IMR-90 (cell line): Measurements from ENCODE around the gene NME1. TPM values are rescaled to one million over a fixed set of nuclear protein-coding genes. Genes with fewer than 3 reads are reported as not detected.

Experiments
- ATAC-seq: fragments of 200-7000 bp; cut with Tn5 transposase; 2 replicates; pipeline ENCODE4 v1.9.1; 2020; ENCODE audit warnings: low read depth, mild to moderate bottlenecking, moderate library complexity
- BruUV-seq: library from RNA; stranded (reverse); fragments of 400-500 nt; replicated peaks from 2 replicates; lab custom pipeline; 2021; lab: Mats Ljungman, UMichigan
- CTCF ChIA-PET: fragments of 300-600 bp; formaldehyde crosslinking; extraction: SDS; loops from one replicate; lab custom pipeline; 2021; ENCODE audit warnings: antibody characterized with exemption; lab: Yijun Ruan, JAX
- POLR2A ChIA-PET: fragments of 300-600 bp; sonication (Branson Sonifier 250); formaldehyde crosslinking; loops from one replicate; lab custom pipeline; 2022; ENCODE audit warnings: antibody characterized with exemption; ENCODE audit not compliant: unreplicated experiment; lab: Charles Lee
- DNase-seq: peaks from one replicate; pipeline ENCODE4 v3.0.0; 2013
- H2AFZ ChIP-seq: replicated peaks from 2 replicates; pipeline ENCODE3; 2013; ENCODE audit warnings: low read length, mild to moderate bottlenecking; ENCODE audit not compliant: poor library complexity
- H2AK5ac ChIP-seq: 2 replicates; pipeline ENCODE4 v1.6.1; 2013; ENCODE audit warnings: low read depth, low read length, inconsistent platforms
- H2AK9ac ChIP-seq: replicated peaks from 2 replicates; pipeline ENCODE3; 2013; ENCODE audit warnings: mild to moderate bottlenecking, low read depth, low read length, moderate library complexity; ENCODE audit not compliant: poor library complexity
- H2BK120ac ChIP-seq: 2 replicates; pipeline ENCODE4 v1.6.1; 2013; ENCODE audit warnings: low read depth, low read length, inconsistent platforms
- H2BK15ac ChIP-seq: 3 replicates; pipeline ENCODE4 v1.6.1; 2013; ENCODE audit warnings: low read depth, low read length, inconsistent platforms
- H2BK20ac ChIP-seq: 2 replicates; pipeline ENCODE4 v1.6.1; 2013; ENCODE audit warnings: low read depth, mild to moderate bottlenecking, inconsistent platforms, low read length, moderate library complexity
- H2BK5ac ChIP-seq: 2 replicates; pipeline ENCODE4 v1.6.1; 2013; ENCODE audit warnings: mild to moderate bottlenecking, low read depth, low read length, inconsistent platforms; ENCODE audit not compliant: poor library complexity, severe bottlenecking
- H3K14ac ChIP-seq: replicated peaks from 2 replicates; pipeline ENCODE4 v1.6.1; 2013; ENCODE audit warnings: low read depth, low read length, inconsistent platforms
- H3K18ac ChIP-seq: 2 replicates; pipeline ENCODE4 v1.6.1; 2013; ENCODE audit warnings: low read depth, low read length, control low read depth
- H3K23ac ChIP-seq: 2 replicates; pipeline ENCODE4 v1.6.1; 2013; ENCODE audit warnings: low read depth, low read length, inconsistent platforms
- H3K27ac ChIP-seq: 2 replicates; pipeline ENCODE4 v1.5.1; 2013; ENCODE audit warnings: mild to moderate bottlenecking, control low read depth, low read length; ENCODE audit not compliant: insufficient read depth
- H3K27me3 ChIP-seq: 2 replicates; pipeline ENCODE4 v1.6.1; 2013; ENCODE audit warnings: low read length; ENCODE audit not compliant: control insufficient read depth, insufficient read depth
- H3K36me3 ChIP-seq: 2 replicates; pipeline ENCODE4 v1.6.1; 2013; ENCODE audit warnings: low read length, mixed read lengths; ENCODE audit not compliant: control insufficient read depth, insufficient read depth
- H3K4ac ChIP-seq: 2 replicates; pipeline ENCODE4 v1.6.1; 2013; ENCODE audit warnings: low read depth, low read length, inconsistent platforms
- H3K4me1 ChIP-seq: 2 replicates; pipeline ENCODE4 v1.6.1; 2013; ENCODE audit warnings: low read length, mixed read lengths; ENCODE audit not compliant: control insufficient read depth, insufficient read depth
- H3K4me2 ChIP-seq: 2 replicates; pipeline ENCODE4 v1.6.1; 2013; ENCODE audit warnings: low read depth, mild to moderate bottlenecking, control low read depth, low read length, moderate library complexity
- H3K4me3 ChIP-seq: 2 replicates; pipeline ENCODE4 v1.5.1; 2013; ENCODE audit warnings: low read depth, mild to moderate bottlenecking, control low read depth, low read length, moderate library complexity; ENCODE audit not compliant: insufficient read depth
- H3K56ac ChIP-seq: 2 replicates; pipeline ENCODE4 v1.6.1; 2013; ENCODE audit warnings: low read length, inconsistent platforms; ENCODE audit not compliant: insufficient read depth; ENCODE audit errors: extremely low read depth
- H3K79me1 ChIP-seq, 2 experiments: 2 replicates each; pipeline ENCODE4 v1.6.1; 2013; ENCODE audit warnings: low read length in 2 of 2, inconsistent platforms in 1 of 2, low read depth in 1 of 2
- H3K9ac ChIP-seq: 2 replicates; pipeline ENCODE4 v1.6.1; 2013; ENCODE audit warnings: low read depth, low read length, control low read depth
- H3K9me1 ChIP-seq: 2 replicates; pipeline ENCODE4 v1.6.1; 2013; ENCODE audit warnings: low read length, inconsistent platforms; ENCODE audit not compliant: insufficient read depth
- H3K9me3 ChIP-seq: 2 replicates; pipeline ENCODE4 v1.6.1; 2013; ENCODE audit warnings: low read length; ENCODE audit not compliant: control insufficient read depth, insufficient read depth
- H4K20me1 ChIP-seq: 2 replicates; pipeline ENCODE4 v1.6.1; 2013; ENCODE audit warnings: low read length, inconsistent platforms; ENCODE audit not compliant: insufficient read depth
- H4K5ac ChIP-seq: 2 replicates; pipeline ENCODE4 v1.6.1; 2013; ENCODE audit warnings: mild to moderate bottlenecking, low read depth, low read length, control low read depth
- H4K8ac ChIP-seq, 2 experiments: 2 replicates each; pipeline ENCODE4 v1.6.1; 2013; ENCODE audit warnings: low read depth in 2 of 2, low read length in 2 of 2, control low read depth in 1 of 2, inconsistent platforms in 1 of 2
- H4K91ac ChIP-seq: 2 replicates; pipeline ENCODE4 v1.6.1; 2013; ENCODE audit warnings: low read depth, low read length, inconsistent platforms; ENCODE audit not compliant: insufficient read depth
- BHLHE40 ChIP-seq: fragments of 150-350 bp; IDR thresholded peaks from 2 replicates; pipeline ENCODE4 v1.6.1; 2016; ENCODE audit warnings: mild to moderate bottlenecking, low read depth, low read length
- CEBPB ChIP-seq: IDR thresholded peaks from 2 replicates; pipeline ENCODE4 v1.6.1; 2012; ENCODE audit warnings: low read depth, low read length, improper control_type of control experiment
- CHD1 ChIP-seq: IDR thresholded peaks from 2 replicates; pipeline ENCODE4 v1.6.1; 2012; ENCODE audit warnings: low read depth, low read length, improper control_type of control experiment
- FOS ChIP-seq: fragments of 150-350 bp; IDR thresholded peaks from 2 replicates; pipeline ENCODE4 v1.6.1; 2016; ENCODE audit warnings: low read depth, low read length
- MAFK ChIP-seq: IDR thresholded peaks from 2 replicates; pipeline ENCODE4 v1.6.1; 2012; ENCODE audit warnings: low read depth, low read length, improper control_type of control experiment
- MAZ ChIP-seq: IDR thresholded peaks from 2 replicates; pipeline ENCODE4 v1.6.1; 2012; ENCODE audit warnings: low read depth, mild to moderate bottlenecking, low read length, improper control_type of control experiment, moderate library complexity, borderline replicate concordance
- NFE2L2 ChIP-seq: fragments of 150-350 bp; IDR thresholded peaks from 2 replicates; pipeline ENCODE4 v1.6.1; 2016; ENCODE audit warnings: low read depth, mild to moderate bottlenecking, low read length
- POLR2A ChIP-seq: IDR thresholded peaks from 2 replicates; pipeline ENCODE4 v1.6.1; 2012; ENCODE audit warnings: mild to moderate bottlenecking, low read depth, low read length
- RCOR1 ChIP-seq: IDR thresholded peaks from 2 replicates; pipeline ENCODE4 v1.6.1; 2012; ENCODE audit warnings: mild to moderate bottlenecking, low read length, improper control_type of control experiment; ENCODE audit not compliant: insufficient replicate concordance
- RFX5 ChIP-seq: IDR thresholded peaks from 2 replicates; pipeline ENCODE4 v1.8.0; 2012; ENCODE audit warnings: low read depth, mild to moderate bottlenecking, low read length, moderate library complexity
- SMC3 ChIP-seq: fragments of 150-350 bp; IDR thresholded peaks from 2 replicates; pipeline ENCODE4 v1.6.1; 2016; ENCODE audit warnings: low read depth, mild to moderate bottlenecking, antibody characterized with exemption, low read length, moderate library complexity
- USF2 ChIP-seq: fragments of 150-350 bp; IDR thresholded peaks from 2 replicates; pipeline ENCODE4 v1.6.1; 2017; ENCODE audit warnings: mild to moderate bottlenecking, antibody characterized with exemption, low read length, low read depth
- WGBS, 2 experiments: methylation state at CpG; one replicate each; pipeline versions ENCODE4 v1.1.5 to v1.1.7; 2013; ENCODE audit warnings: missing lambda C conversion rate in 2 of 2; ENCODE audit not compliant: insufficient read length in 1 of 2; ENCODE audit errors: extremely low coverage in 2 of 2; 5-methylcytosine and 5-hydroxymethylcytosine counted together
- dilution Hi-C: fragments of 300-500 bp; cut with HindIII; formaldehyde crosslinking; loops from one replicate; pipeline ENCODE4 v1.14.3; 2018; ENCODE audit warnings: low sequenced_read_pairs; ENCODE audit not compliant: unreplicated experiment
- in situ Hi-C: fragments of 300-500 bp; cut with MboI; formaldehyde crosslinking; loops from 3 replicates; pipeline ENCODE4 v1.14.3; 2019; ENCODE audit warnings: low sequenced_read_pairs, inconsistent platforms, mixed read lengths
- intact Hi-C: fragments of 100-400 bp; cut with micrococcal nuclease; formaldehyde crosslinking; loops from 2 replicates; pipeline ENCODE4 v1.10.0; 2022
- polyA plus RNA-seq, 3 experiments: library from polyadenylated mRNA; depleted of rRNA; stranded (reverse); fragments of >200 nt; gene quantifications; 2 replicates each; pipeline ENCODE4 v1.2.3, GENCODE V29; 2012; ENCODE audit warnings: low replicate concordance in 1 of 3
- total RNA-seq: library from RNA; depleted of rRNA; stranded (reverse); fragments of >200 nt; gene quantifications from 2 replicates; pipeline ENCODE4 v1.2.3, GENCODE V29; 2012
- TF ChIP-seq, protein P1 (sequence below): fragments of 150-350 bp; IDR thresholded peaks from 2 replicates; pipeline ENCODE4 v1.6.1; 2016; ENCODE audit warnings: low read depth, mild to moderate bottlenecking, low read length, moderate library complexity, borderline replicate concordance
- TF ChIP-seq, protein P2 (sequence below): conservative IDR thresholded peaks from 2 replicates; pipeline ENCODE4 v1.5.1; 2012; ENCODE audit warnings: mild to moderate bottlenecking, low read depth, low read length, improper control_type of control experiment

NME1 gene
- total and polyA plus RNA-seq, 2 of the 4 experiments (the other 2 are of a cell fraction), result 311 to 312 TPM

GRCh38 chr17:51133365-51133764 is 20.0 kb upstream of the NME1 start:
- H3K9me1 ChIP-seq, result no peaks in the 10 kb centered on the region
- no peaks in the 10 kb centered on the region for H3K9me3 ChIP-seq
- no peak overlapping the region for H2BK5ac ChIP-seq
- H3K9ac ChIP-seq, result no peak overlapping the region
- H4K20me1 ChIP-seq, result no peaks in the 10 kb centered on the region
- 0 out of 2 replicates have a peak overlapping the region, but pooled peaks have one; percentile 23 for H3K14ac ChIP-seq
- H3K4ac ChIP-seq, result no peak overlapping the region
- no peak overlapping the region for H4K8ac ChIP-seq
- ChIA-PET POLR2A (no interaction called here), CTCF (no interaction called here)
- WGBS, 2 experiments, result no CpG with 5 or more reads among the region's 2 CpGs
- ATAC-seq (no peak), DNase-seq (no peak)
- no peak overlapping the region for H2AK5ac ChIP-seq
- intact Hi-C loops (no loop called here), dilution Hi-C loops (no loop called here), in situ Hi-C loops (no loop called here)
- no peak overlapping the region for H2BK15ac ChIP-seq
- no peaks in the 10 kb centered on the region for H3K36me3 ChIP-seq
- H4K91ac ChIP-seq, result no peak overlapping the region
- no peak overlapping the region for H3K4me2 ChIP-seq
- no peaks in the 10 kb centered on the region for H3K4me1 ChIP-seq
- no peak overlapping the region for H2BK20ac ChIP-seq
- no peak overlapping the region for H2BK120ac ChIP-seq
- H2AFZ ChIP-seq, result no peak overlapping the region
- TF ChIP-seq POLR2A, result no peak
- no peak for TF ChIP-seq BHLHE40
- no peak for TF ChIP-seq SMC3
- no peak for TF ChIP-seq FOS
- TF ChIP-seq RFX5, result no peak
- TF ChIP-seq, protein P1, sequence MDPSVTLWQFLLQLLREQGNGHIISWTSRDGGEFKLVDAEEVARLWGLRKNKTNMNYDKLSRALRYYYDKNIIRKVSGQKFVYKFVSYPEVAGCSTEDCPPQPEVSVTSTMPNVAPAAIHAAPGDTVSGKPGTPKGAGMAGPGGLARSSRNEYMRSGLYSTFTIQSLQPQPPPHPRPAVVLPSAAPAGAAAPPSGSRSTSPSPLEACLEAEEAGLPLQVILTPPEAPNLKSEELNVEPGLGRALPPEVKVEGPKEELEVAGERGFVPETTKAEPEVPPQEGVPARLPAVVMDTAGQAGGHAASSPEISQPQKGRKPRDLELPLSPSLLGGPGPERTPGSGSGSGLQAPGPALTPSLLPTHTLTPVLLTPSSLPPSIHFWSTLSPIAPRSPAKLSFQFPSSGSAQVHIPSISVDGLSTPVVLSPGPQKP, result no peak
- no peak for TF ChIP-seq CEBPB
- TF ChIP-seq RCOR1, result no peak
- TF ChIP-seq MAZ, result no peak
- TF ChIP-seq NFE2L2, result no peak
- no peak for TF ChIP-seq USF2
- TF ChIP-seq MAFK, result no peak
- TF ChIP-seq, protein P2, sequence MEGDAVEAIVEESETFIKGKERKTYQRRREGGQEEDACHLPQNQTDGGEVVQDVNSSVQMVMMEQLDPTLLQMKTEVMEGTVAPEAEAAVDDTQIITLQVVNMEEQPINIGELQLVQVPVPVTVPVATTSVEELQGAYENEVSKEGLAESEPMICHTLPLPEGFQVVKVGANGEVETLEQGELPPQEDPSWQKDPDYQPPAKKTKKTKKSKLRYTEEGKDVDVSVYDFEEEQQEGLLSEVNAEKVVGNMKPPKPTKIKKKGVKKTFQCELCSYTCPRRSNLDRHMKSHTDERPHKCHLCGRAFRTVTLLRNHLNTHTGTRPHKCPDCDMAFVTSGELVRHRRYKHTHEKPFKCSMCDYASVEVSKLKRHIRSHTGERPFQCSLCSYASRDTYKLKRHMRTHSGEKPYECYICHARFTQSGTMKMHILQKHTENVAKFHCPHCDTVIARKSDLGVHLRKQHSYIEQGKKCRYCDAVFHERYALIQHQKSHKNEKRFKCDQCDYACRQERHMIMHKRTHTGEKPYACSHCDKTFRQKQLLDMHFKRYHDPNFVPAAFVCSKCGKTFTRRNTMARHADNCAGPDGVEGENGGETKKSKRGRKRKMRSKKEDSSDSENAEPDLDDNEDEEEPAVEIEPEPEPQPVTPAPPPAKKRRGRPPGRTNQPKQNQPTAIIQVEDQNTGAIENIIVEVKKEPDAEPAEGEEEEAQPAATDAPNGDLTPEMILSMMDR, result no peak
- TF ChIP-seq CHD1, result no peak
- H3K56ac ChIP-seq, result no peak overlapping the region
- no peaks in the 10 kb centered on the region for H3K79me1 ChIP-seq
- H3K27ac ChIP-seq, result no peak overlapping the region
- BruUV-seq, result no TSS peak
- no peak overlapping the region for H3K4me3 ChIP-seq
- H3K18ac ChIP-seq, result no peak overlapping the region
- H3K23ac ChIP-seq, result no peak overlapping the region
- H3K27me3 ChIP-seq, result no peaks in the 10 kb centered on the region
- no peak overlapping the region for H2AK9ac ChIP-seq
- H4K5ac ChIP-seq, result no peak overlapping the region
